ENCODE results near the gene MRPS9.

MRPS9 gene

DNA sequence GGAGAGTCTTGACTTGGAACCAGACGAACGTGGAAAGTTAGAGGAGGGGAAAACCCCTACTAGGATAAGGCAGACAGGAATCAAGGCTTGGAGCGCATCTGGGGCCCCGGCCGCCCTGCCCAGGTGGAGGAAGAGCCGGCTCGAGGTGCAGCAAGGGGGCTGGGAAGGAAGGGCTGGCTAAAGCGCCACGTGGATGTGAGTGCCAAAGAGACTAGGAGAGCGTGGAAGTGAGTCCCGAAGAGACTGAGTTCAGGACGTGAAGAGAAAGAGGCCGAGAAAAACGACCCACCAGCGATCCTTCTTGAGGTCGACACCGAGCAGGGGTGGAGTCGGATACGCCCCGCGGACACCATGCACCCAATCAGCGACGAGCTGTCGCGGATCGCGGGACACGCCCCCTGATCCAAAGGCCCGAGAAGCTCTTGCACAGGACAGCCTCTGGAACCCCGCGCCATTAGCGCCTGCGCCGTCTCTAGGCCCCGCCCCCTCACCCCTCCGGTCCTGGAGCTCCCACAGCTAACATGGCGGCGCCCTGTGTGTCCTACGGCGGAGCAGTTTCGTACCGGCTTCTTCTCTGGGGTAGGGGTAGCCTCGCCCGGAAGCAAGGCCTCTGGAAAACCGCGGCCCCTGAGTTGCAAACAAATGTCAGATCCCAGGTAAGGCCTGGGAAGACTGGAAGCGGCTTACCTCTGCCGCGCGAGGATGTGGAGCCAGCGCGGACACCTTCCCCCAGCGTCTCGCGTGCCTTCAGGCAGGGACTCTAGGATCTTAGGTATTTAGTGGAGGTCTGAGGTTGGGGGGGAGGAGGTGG, at the start of gene MRPS9:
MRPS9 (plus strand) TSS at position 498 of the 811 bp plus-strand sequence; CDS start at position 522, 24 bp downstream.
- DNase-seq (ENCODE audit: low spot score): peak; percentile 98

DNA sequence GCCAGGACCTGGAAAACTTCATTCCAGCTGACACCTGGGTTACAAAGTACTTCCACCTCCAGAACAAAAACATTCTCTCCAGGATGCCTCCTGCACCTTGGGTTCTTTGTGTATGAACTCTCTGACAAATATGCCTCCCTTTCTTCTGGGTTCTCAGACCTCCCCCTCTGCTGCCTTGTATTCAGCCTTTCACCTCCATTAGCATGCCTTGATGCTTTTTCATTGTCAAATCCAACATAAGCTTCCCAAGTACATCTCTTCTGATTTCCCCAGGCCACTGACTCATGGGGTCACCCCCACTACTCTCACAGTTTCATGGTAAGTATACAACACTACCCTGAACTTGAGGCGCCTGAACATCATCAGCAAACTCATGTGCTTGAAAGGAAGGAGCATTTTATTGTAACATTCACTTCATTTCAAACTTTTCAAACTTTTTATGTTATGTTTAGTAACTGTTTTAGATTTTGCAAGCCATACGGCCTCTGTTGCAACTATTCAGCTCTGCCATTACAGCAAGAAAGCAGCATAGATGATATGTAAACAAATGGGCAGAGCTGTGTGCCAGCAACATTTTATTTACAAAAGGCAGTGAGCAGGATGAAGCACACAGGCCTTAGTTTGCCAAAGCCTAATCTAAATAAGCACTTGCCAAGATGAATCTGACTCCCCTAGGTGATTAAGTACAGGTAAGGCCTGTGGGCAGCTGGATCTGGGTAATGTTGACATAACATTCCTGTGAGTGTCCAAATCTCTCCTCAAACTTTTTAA, 32.5 kb upstream of the MRPS9 start:
- no peak for DNase-seq (ENCODE audit: low spot score)

DNA sequence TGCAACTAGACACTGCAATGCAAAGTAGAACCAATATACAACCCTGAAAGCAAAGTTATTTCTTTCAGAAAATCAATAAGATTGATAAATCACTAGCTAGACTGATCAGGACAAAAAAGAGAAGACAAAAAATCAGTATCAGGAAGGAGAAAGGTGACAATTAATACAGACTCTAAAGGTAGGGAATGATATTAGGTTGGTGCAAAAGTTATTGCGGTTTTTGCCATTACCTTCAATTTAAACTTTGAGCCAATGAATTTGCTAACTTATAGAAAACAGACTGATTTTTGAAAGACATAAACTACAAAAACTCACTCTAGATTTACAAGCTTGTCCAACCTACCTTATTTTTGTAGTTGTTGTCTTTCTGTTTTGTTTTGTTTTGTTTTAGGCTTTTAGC, 30.5 kb upstream of the MRPS9 start:
- no peak for DNase-seq (ENCODE audit: low spot score)

DNA sequence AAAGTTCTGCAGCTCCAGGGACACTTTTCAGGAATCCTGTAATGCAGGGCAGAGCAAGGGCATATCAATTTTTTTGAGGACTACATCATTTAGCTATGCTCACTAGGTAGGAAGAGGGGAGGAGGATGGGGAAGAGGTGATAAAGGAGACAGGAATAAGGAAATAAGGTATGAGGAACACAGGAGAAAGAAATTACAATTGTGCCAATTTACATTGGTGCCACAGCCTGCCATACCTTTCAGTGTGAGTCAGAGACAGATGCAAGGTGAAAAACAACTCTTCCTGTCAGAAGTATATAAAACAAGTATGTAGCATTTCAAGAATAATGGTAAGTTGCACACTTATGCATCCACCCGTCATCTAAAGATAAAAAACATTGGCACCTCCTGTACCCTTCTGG, 5.4 kb upstream of the MRPS9 start:
- DNase-seq (ENCODE audit: low spot score): no peak

DNA sequence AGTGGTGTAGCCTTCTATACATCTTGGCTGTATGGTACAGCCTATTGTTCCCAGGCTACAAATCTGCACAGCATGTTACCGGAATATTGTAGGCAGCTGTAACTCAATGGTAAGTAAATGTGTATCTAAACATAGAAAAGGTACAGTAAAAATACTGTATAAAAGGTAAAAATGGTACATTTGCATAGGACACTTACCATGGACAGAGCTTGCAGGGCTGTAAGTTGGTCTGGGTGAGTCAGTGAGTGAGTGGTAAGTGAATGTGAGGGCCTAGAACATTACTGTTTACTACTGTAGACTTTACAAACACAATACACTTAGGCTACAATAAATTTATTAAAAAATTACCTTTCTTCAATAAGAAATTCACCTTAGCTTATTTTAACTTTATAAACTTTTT, 3.7 kb upstream of the MRPS9 start:
- DNase-seq (ENCODE audit: low spot score): no peak

DNA sequence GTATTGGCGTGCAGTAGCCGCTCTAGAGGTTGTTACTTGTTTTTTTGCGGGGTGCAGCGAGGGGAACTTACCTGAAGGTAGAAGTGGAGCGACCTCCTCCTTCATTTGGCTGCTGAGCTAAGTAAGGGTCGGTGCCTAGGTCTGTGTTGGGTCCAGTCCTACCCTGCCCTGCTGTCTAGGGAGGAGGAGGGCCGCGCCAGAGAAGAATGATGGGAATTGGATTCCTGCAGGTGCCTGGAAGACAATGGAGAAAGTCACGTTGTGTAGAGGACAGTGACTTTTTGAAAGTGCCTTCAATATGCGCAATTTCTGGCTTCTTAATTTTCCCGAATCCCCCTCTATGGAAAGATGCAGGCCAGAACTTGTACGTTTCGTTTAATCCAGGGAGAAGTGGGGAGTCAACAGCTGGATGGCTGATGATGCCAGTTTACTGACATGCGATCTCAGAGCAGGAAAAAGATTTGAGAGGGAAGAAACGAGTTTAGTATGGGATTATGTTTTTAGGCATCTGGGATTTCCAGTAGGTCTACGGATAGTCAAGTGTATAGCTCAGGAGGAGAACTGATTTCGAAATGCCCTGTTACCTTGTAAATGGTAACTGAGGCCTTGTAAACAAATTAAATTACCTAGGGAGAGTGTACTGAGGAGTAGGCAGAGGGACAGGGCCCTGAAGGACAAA, 653 bp downstream of the MRPS9 start:
- no peak for DNase-seq (ENCODE audit: low spot score)

DNA sequence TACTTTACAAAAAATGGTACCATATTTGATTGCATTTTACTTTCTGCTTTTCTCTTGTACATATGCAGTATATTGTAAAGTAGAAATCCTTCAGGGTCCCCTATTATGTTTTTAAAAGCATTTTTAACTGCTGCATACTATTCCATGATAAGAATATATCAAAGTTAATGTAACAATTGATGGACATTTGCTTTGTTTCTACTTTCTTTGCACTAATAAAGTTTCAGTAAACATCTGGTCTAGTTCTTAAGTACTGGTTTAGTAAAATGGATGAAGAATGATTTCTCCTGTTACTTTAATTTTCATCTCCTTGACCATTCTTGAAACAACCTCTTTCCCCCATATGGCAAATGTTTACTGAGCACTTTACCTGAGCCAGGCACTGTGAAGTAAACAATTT, 1.7 kb downstream of the MRPS9 start:
- DNase-seq (ENCODE audit: low spot score): no peak

DNA sequence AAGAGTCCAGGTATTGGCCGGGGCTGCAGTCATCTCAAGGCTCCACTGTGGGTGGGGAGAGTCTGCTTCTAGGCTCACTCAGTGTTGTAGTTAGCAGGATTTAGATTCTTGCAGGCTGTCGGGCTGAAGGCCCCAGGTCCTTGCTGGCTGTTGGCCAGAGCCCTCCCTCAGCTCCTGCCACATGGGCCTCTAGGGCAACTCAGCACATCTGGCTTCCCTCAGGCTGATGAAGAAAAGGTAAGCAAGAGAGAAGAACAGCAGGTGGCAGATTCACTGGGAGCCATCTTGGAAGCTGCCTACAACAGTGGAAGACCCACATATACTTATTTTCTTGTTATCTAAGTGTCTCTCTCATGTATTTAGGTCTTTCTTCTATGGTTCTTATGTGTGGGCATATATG, 4.3 kb downstream of the MRPS9 start:
- DNase-seq (ENCODE audit: low spot score): no peak

DNA sequence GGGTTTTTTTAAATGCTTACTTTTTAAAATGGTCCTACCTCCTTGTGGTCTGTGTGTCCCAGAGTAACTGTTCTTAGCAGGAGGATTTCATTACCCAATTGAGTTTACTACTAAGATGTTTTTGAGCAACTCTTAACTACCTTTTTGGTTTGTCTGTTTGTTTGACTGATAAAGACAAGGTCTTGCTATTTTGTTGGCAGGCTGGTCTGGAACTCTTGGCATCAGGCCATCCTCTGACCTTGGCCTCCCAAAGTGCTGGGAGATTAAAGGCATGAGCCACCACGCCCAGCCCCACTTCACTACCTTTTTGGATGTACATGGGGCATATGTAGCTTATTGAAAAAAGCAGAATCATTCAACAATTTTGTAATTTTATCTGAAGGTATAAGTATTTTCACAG, 14.9 kb downstream of the MRPS9 start:
- DNase-seq (ENCODE audit: low spot score): no peak

DNA sequence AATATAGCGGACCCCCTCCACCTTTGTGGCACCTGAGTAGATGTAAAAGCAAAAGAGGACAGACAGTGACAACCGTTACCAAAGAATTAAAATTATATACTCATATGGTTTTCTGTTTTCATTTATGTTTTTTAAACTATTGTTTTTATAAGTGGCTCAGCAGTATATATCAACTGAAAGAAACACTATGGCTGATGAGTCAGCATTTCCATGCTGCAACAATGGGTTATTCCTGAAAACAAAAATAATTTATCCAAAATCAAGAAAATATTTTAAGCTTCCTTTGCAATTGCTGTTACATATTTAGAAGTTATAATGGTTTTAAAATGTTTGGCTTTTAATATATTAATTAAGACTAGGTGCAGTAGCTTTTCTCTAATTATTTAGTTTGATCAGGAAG, 17.7 kb downstream of the MRPS9 start:
- no peak for DNase-seq (ENCODE audit: low spot score)

DNA sequence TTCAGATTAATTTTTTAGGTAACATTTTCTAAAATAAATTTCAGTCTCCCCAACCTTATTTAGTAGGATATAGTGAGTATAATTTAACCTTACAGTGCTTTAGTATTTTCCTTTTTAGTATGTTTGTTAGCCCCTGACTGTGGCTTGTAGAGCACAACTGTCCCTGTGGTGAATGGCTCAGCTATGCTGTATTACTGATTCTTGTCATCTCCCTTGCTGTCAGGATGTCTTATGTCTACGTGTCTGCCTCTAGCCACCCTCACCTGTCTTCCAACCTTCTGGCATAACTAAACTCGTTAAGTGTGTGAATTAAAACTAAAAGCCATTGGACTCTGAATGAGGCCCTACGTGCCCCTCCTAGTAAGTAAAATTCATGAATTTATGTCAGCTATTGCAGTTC, 18.4 kb downstream of the MRPS9 start:
- no peak for DNase-seq (ENCODE audit: low spot score)

DNA sequence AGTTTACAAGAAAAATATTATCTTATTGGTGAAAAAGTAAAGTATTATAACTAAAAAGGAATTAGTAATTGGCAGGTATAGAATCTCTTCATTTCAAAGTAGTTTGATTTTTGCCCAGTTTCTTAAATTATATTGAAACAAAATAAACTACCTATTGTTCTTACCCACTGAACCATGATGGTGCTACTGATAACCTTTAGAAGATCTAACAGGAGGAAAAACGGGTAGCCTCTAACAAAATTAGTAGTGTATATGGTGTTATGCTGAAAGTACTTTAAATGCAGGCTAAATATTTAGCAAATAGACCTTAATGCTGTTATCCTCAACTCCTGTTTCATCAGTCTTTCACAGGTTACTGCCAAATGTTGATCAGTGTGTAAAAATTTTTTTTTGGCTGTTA, 19.1 kb downstream of the MRPS9 start:
- DNase-seq (ENCODE audit: low spot score): no peak

DNA sequence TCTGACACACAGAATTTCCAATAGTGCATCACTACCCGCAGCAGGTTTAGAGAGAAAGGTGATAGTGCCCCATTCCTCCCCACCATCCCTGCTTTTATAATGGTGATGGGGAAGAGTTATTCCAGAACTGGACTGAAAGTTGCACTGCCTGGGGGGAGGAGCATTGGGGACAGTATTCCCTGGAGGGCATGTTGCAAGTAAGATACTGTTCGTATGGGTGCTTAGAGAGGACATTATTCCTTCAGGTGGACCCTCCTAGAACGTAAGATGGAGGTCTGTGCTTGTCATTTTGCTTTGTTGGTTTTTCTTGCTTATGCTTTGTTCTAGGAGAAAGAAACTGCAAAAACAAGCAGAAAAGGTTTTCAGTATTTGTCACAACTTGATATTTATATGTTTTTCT, 23.7 kb downstream of the MRPS9 start:
- no peak for DNase-seq (ENCODE audit: low spot score)

DNA sequence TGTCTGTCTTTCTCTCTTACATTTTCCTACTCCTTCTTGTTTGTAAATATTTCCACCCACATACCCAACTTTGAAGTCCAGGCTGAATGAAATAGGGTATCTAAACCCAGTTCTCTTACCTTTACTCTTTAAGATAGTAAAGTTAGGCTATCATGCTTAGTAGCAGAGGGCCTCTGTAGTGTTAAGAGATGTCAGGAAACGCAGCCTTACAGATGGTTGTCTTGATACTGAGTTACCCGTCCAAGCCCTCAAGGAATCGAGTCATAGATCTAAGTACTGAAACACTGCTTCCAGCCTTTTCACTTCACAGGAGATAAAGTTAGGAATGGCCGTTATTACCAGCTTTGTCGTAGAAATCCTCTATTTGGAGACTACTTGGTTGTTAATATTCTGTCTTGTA, 24.3 kb downstream of the MRPS9 start:
- no peak for DNase-seq (ENCODE audit: low spot score)

DNA sequence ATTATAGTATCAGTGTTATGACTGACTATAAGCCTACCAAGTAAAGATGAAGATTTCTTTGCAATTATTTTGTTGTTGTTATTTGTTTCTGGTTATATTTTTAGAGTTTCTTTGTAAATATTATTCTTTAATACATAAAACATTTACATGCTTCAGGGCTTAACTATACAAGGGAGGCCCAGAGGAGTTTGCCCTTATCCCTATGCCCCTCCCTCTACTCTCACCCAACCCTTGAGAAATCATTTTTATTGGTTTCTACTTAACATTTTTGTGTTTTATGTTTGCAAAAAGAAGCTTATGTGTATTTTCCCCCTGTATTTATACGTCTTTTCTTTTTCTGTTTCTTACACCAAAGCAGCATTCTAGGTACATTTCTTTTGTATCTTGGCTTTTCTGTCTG, 30.5 kb downstream of the MRPS9 start:
- no peak for DNase-seq (ENCODE audit: low spot score)

DNA sequence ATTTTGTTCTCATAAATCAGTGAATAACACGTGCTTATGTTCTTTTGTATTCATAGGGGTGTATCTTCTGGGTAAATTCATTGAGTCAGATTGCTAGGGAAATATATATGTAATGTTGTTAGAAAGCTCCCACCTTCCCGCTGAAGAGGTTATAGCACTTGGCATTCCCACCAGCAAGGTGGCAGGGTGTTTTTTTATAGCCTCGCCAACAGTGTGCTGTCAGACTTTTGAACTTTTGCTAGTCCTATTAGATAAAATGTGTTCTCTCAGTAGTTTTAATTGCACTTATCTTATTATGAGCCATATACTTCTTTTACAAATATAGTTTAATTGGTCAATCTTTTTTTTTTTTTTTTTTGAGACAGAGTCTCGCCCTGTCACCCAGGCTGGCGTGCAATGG, 31.0 kb downstream of the MRPS9 start:
- no peak for DNase-seq (ENCODE audit: low spot score)

DNA sequence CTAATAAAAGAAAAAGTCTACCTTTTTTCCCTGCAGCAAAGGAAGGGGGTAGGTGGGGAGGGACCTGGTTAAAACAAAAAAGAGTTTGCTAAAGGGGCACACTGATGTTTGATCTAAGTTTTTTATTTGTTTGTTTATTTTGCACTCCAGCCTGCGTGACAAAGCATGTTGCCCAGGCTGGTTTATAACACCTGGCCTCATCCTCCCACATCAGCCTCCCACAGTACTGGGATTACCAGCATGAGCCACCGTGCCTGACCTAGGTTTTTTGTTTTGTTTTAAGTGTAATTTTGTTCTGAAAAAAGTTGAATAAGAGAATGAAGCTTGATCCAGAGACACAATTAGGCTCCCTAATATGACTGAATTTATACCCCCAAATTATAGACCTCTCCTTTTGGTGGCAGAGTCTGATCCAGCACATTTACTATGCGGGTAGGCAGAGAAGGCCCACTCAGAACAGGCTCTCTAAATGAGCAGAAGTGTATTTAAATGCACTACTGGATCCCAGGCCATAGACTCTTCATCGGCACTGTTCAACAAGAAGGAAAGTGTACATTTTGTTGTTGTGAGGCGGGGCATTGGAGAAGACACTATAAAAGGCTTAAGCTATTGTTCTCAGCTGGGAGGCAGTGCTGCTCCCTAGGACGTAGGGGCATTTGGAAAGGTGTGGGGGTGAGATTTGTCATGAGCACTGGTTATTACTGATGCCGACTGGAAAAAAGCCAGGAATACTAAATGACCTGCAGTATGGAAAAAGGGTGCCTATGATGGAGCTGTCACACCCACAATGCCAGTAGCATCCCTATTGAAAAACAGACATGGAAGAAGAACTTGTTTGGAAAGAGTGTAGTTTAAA, 32.4 kb downstream of the MRPS9 start:
- DNase-seq (ENCODE audit: low spot score): no peak

DNA sequence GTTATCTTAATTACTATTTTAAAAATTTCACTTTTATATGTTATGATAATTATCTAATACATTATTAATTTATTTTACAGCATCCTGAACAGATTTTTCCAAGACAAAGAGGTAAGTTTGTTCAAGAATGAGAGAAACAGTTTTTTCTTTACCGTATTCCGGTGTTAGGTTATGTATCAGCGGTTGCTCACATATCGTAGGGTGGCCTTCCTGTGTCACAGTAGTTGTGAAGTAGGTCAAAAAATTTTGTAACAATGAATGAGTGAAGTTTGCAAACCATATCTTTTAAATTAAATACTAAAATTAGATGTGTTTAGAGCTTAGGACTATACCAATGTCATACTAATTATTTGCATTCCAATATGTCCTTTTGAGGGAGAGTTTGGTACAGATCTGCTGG, 33.5 kb downstream of the MRPS9 start:
- no peak for DNase-seq (ENCODE audit: low spot score)

DNA sequence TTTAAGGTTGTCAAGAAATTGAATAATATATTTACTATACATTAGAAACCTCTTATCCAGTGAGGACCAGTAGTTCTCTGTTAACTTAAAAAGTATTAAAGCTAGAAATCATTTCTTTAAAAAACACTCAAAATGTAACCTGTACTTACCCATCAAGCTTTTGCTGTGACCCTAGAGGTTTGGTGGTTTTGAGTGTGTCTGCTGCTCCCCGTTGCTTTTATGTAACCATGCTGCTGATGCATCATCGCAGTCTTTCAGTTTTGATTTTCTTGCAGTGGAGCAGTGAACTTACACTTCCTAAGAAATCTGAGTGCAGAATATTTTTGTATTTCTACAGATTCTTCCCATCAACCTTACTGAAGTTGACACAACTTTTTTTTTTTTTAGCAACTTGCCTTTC, 34.2 kb downstream of the MRPS9 start:
- DNase-seq (ENCODE audit: low spot score): no peak

DNA sequence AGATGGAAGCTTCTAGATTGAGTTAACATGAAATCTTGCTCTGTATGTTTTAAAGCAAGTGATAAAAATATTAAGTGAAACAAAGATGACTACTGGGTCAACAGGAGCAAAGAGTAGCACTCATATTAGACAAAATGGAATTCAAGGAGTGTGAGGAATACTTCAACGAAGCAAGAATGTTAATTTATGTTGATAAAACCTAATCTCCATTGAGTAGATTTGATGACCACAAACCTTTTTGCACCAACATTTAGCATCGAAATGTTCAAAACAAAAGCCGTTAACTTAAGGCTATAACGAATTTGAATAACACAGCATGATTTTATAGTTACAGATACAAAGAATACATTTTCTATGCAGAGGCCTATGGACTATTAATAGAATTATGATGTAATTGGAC, 35.7 kb downstream of the MRPS9 start:
- DNase-seq (ENCODE audit: low spot score): no peak

DNA sequence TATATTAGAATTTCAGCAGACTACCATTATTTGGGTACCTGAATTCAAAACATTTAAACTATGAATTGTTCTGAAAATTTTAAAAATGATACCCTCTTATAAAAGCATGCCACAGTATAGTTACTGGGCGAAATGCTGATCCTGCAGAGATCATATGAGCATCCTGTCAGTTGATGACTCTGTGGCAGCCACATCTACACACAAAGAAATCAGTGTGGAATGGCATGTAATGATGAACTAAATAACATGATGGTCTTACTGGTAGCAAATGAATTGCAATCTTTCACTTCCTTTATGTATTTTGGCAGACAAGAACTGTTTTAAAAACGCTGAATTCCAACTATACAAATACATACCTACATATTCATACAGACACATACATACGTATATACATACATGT, 38.3 kb downstream of the MRPS9 start:
- DNase-seq (ENCODE audit: low spot score): no peak

DNA sequence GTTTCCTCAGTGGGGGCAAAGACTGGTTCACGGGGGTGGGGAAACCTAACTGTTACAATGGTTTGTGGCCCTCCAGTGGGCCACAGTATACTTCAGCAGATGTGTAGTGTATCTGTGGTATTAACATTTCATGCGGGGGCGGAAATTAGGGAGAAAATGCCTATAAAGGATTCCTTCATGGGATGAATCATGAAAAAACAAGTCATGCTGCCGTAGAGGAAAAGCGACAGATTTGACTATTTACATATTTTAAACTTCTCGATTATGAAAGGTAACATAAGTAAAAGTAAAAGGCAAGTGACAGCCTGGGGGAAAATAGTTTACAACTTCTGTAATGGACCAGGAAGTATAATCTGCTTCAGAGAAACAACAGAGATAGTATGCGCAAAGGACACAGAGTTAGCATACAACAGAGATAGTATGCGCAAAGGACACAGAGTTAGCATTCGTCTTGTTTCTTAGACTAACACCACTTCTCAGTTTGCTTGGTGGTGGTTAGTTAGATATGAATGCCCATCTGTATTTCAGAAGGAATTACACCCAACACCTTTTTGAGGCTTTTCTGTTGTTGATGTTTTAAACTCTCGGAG, 41.1 kb downstream of the MRPS9 start:
- no peak for DNase-seq (ENCODE audit: low spot score)
